ENCODE results near the gene ITCH.

GRCh38 chr20:34427331-34427730 lies 64.3 kb downstream of the ITCH start:
- TF ChIP-seq CTCF (conservative IDR thresholded peaks at IDR 0.05; ENCODE audit: low read length) (no peak), EZH2phosphoT487 (IDR thresholded peaks at IDR 0.05; ENCODE audit: borderline replicate concordance, low read depth, low read length) (no peak)
